HG02642 (cell line): Measurements from ENCODE around the gene SEC14L3.

Source experiments
- ATAC-seq: cut with Tn5 transposase; IDR thresholded peaks from one replicate; pipeline ENCODE4 v1.9.1; 2021; ENCODE audit warnings: mild to moderate bottlenecking; ENCODE audit not compliant: unreplicated experiment, poor library complexity

The SEC14L3 gene

GRCh38 chr22:30447656-30448055 lies 24.2 kb downstream of the SEC14L3 start:
- no peak for ATAC-seq

GRCh38 chr22:30445438-30446145 lies 26.2 kb downstream of the SEC14L3 start:
- ATAC-seq = no peak

- ATAC-seq = peak; percentile 63
These were observed 27.0 kb downstream of the SEC14L3 start for GRCh38 chr22:30444632-30445437.

- no peak for ATAC-seq
These were observed 30.7 kb downstream of the SEC14L3 start for GRCh38 chr22:30441088-30441487.

- no peak for ATAC-seq
These were observed 32.0 kb downstream of the SEC14L3 start for GRCh38 chr22:30439836-30440235.

GRCh38 chr22:30439226-30439625 lies 32.6 kb downstream of the SEC14L3 start:
- no peak for ATAC-seq

- no peak for ATAC-seq
These were observed 33.3 kb downstream of the SEC14L3 start for GRCh38 chr22:30438559-30438958.

- no peak for ATAC-seq
These were observed 35.6 kb downstream of the SEC14L3 start for GRCh38 chr22:30436196-30436595.

GRCh38 chr22:30435674-30436126 lies 36.1 kb downstream of the SEC14L3 start:
- ATAC-seq = no peak

- no peak for ATAC-seq
These were observed 37.0 kb downstream of the SEC14L3 start for GRCh38 chr22:30434843-30435242.

GRCh38 chr22:30433773-30434172 lies 38.0 kb downstream of the SEC14L3 start:
- ATAC-seq = no peak

GRCh38 chr22:30433227-30433626 lies 38.6 kb downstream of the SEC14L3 start:
- ATAC-seq = no peak

GRCh38 chr22:30432520-30432919 lies 39.3 kb downstream of the SEC14L3 start:
- no peak for ATAC-seq

- ATAC-seq = no peak
These were observed 39.7 kb downstream of the SEC14L3 start for GRCh38 chr22:30432096-30432495.

- no peak for ATAC-seq
These were observed 40.9 kb downstream of the SEC14L3 start for GRCh38 chr22:30430933-30431332.

GRCh38 chr22:30429887-30430286 lies 41.9 kb downstream of the SEC14L3 start:
- no peak for ATAC-seq

- ATAC-seq = no peak
These were observed 43.9 kb downstream of the SEC14L3 start for GRCh38 chr22:30427871-30428270.

GRCh38 chr22:30426388-30427353 lies 45.1 kb downstream of the SEC14L3 start:
- no peak for ATAC-seq

- no peak for ATAC-seq
These were observed 46.0 kb downstream of the SEC14L3 start, which contains the start of gene MTFP1 for GRCh38 chr22:30425616-30426387. TSS of gene MTFP1 (plus strand) at chr22:30425768. CDS start at chr22:30425880, 112 bp downstream.

- no peak for ATAC-seq
These were observed 46.5 kb downstream of the SEC14L3 start for GRCh38 chr22:30425327-30425615.
